GM19023 (cell line): ENCODE measurements around the gene TRIM40.
"Not testable (repeated sequence)": the region's sequence is repeated elsewhere in the genome, so short reads cannot be mapped to it uniquely, and the experiment has no call there.

Experiments used
- ATAC-seq: cut with Tn5 transposase; IDR thresholded peaks from one replicate; pipeline ENCODE4 v1.9.1; 2021; ENCODE audit warnings: mild to moderate bottlenecking, moderate library complexity; ENCODE audit not compliant: unreplicated experiment

Gene TRIM40

GRCh38 chr6:30113003-30113759, 22.8 kb upstream of the TRIM40 start, which contains the start of gene TRIM31:
TRIM31 (minus strand) TSS chr6:30113090; CDS start chr6:30112805, 285 bp downstream.
- peak; percentile 87 for ATAC-seq

GRCh38 chr6:30113841-30114240, 22.1 kb upstream of the TRIM40 start:
- ATAC-seq: no peak

- ATAC-seq: no peak
Measured at GRCh38 chr6:30116724-30117123, 19.2 kb upstream of the TRIM40 start.

GRCh38 chr6:30118691-30119090, 17.2 kb upstream of the TRIM40 start:
- ATAC-seq: not testable (repeated sequence)

- ATAC-seq: no peak
Measured at GRCh38 chr6:30121446-30122366, 14.2 kb upstream of the TRIM40 start.

- ATAC-seq: no peak
Measured at GRCh38 chr6:30122515-30122914, 13.4 kb upstream of the TRIM40 start.

GRCh38 chr6:30127238-30128093, 8.5 kb upstream of the TRIM40 start:
- no peak for ATAC-seq

GRCh38 chr6:30129265-30130178, 6.4 kb upstream of the TRIM40 start:
- no peak for ATAC-seq

GRCh38 chr6:30130179-30130679, 5.7 kb upstream of the TRIM40 start:
- ATAC-seq: no peak

GRCh38 chr6:30130887-30131862, 4.8 kb upstream of the TRIM40 start:
- ATAC-seq: peak; percentile 71

- no peak for ATAC-seq
Measured at GRCh38 chr6:30131947-30132497, 3.9 kb upstream of the TRIM40 start.

- no peak for ATAC-seq
Measured at GRCh38 chr6:30135147-30135546, 793 bp upstream of the TRIM40 start.

- ATAC-seq: no peak
Measured at GRCh38 chr6:30136570-30137286, 788 bp downstream of the TRIM40 start.

- ATAC-seq: not testable (repeated sequence)
Measured at GRCh38 chr6:30140240-30140639, 4.3 kb downstream of the TRIM40 start.

GRCh38 chr6:30142665-30143064, 6.7 kb downstream of the TRIM40 start:
- no peak for ATAC-seq

- no peak for ATAC-seq
Measured at GRCh38 chr6:30143780-30144179, 7.8 kb downstream of the TRIM40 start.

- no peak for ATAC-seq
Measured at GRCh38 chr6:30144811-30145210, 8.9 kb downstream of the TRIM40 start.
